Peyer's patch (tissue), 4 donors: ENCODE results near the gene COBL.

Experiments
- POLR2A ChIP-seq, 2 donors: fragments of 450-650 bp; IDR thresholded peaks; one replicate each; pipeline ENCODE4 v1.5.1; 2017; ENCODE audit warnings: antibody characterized with exemption in 2 of 2, mild to moderate bottlenecking in 2 of 2, moderate library complexity in 2 of 2
- TF ChIP-seq, protein P1 (sequence below), 6 experiments: fragments of 450-650 bp in 4 of 6; fragments of 200-600 bp in 2 of 6; sonication (generic) in 1 of 6; IDR thresholded peaks; one replicate each; pipeline ENCODE4 v1.5.1; 2017 to 2019; ENCODE audit warnings: antibody characterized with exemption in 6 of 6, mild to moderate bottlenecking in 3 of 6, moderate library complexity in 1 of 6

DNA sequence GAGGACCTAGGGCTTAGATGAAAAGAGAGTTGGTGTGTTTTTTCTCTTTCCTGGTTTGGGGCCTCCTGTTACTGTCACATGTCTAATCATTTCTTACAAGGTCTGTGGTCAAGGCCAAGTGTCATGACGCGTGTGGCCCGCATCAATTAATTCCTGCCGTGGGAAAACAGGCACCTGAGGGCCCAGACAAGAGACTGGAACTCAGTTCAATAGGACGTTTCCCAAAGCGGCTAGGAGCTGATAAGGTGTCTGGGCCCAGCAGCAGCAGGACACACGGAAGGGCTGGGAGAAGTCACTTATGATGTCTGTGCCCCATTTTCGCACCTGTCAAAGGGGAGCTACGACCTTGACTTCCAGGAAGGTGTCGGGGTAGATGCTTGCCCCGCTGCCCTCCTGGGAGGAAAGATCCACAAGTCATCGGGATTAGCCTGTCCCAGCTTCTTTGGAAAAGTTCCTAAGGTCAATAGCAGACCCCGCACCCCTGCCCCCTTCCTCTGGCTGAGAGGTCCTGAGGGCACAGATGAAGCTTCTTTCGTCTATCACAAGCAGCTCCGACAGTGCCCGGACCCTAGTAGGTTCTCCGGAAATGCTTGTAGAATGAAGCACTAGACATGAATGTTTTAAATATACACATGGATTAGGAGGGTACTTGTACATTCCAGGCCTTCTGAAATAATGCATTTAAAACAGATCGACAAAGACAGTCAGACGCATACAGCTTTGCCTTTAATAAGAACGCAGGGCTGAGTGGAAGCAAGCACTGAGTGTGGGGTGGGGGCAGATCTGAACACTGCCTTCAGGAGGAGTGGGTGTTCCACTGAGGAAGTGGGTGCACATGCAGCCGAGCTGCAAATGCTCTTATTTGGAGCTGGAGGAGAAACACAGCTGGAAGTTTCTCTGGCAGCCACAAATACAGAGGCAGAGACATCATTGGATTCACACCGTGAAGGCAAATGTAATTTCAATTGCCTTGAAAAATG is 296.4 kb downstream of the COBL start:
- no peak for TF ChIP-seq POLR2A (IDR thresholded peaks at IDR 0.05)
- TF ChIP-seq, protein P1, sequence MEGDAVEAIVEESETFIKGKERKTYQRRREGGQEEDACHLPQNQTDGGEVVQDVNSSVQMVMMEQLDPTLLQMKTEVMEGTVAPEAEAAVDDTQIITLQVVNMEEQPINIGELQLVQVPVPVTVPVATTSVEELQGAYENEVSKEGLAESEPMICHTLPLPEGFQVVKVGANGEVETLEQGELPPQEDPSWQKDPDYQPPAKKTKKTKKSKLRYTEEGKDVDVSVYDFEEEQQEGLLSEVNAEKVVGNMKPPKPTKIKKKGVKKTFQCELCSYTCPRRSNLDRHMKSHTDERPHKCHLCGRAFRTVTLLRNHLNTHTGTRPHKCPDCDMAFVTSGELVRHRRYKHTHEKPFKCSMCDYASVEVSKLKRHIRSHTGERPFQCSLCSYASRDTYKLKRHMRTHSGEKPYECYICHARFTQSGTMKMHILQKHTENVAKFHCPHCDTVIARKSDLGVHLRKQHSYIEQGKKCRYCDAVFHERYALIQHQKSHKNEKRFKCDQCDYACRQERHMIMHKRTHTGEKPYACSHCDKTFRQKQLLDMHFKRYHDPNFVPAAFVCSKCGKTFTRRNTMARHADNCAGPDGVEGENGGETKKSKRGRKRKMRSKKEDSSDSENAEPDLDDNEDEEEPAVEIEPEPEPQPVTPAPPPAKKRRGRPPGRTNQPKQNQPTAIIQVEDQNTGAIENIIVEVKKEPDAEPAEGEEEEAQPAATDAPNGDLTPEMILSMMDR (IDR thresholded peaks at IDR 0.05) = no peak
